Measurements from ENCODE around the gene IL2RG.

Gene IL2RG

DNA sequence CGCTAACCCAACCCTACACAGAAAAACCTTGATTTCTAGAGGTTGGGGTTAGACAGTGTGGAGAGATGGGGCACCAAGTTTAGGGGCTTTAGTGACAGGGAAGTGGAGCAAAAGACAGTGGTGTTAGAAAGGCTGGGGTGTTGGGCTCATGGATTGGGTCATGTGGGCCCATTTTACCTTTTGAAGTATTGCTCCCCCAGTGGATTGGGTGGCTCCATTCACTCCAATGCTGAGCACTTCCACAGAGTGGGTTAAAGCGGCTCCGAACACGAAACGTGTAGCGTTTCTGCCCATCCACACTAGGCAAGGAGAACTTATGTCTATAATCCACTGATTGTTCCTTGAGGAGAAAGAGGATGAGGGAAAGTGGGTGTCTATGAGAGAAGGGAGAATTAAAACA is 2.3 kb downstream of the IL2RG start:
- no peak overlapping the region for H3K4me3 ChIP-seq (ENCODE audit: low read length)
- DNase-seq (ENCODE audit: low read depth): no peak
- TF ChIP-seq, protein P1, sequence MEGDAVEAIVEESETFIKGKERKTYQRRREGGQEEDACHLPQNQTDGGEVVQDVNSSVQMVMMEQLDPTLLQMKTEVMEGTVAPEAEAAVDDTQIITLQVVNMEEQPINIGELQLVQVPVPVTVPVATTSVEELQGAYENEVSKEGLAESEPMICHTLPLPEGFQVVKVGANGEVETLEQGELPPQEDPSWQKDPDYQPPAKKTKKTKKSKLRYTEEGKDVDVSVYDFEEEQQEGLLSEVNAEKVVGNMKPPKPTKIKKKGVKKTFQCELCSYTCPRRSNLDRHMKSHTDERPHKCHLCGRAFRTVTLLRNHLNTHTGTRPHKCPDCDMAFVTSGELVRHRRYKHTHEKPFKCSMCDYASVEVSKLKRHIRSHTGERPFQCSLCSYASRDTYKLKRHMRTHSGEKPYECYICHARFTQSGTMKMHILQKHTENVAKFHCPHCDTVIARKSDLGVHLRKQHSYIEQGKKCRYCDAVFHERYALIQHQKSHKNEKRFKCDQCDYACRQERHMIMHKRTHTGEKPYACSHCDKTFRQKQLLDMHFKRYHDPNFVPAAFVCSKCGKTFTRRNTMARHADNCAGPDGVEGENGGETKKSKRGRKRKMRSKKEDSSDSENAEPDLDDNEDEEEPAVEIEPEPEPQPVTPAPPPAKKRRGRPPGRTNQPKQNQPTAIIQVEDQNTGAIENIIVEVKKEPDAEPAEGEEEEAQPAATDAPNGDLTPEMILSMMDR (conservative IDR thresholded peaks at IDR 0.05; ENCODE audit: low read length): no peak

DNA sequence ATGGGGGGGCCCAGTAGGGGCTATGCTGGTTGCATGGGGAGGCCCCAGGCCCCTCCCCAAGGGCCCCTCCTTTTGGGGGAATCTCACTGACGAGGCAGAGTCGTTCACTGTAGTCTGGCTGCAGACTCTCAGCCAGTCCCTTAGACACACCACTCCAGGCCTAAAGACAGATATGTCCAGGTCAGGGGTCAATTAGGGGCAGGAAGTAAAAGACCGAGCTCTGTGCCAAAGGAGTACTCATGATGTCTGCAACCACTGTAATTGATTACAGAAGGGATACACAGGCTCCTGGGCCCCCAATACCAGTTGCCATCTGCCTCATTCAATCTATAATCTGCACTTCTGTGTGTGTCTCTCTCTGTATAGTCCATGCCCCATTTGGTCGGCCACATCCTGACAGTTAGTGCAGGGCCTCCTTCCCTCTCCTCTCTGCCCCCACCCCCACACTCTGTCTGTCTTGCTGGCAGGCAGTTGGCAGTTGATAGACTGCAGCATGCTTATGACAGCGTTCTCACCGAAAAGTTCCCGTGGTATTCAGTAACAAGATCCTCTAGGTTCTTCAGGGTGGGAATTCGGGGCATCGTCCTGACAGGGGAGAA is 3.5 kb downstream of the IL2RG start:
- TF ChIP-seq, protein P1 (conservative IDR thresholded peaks at IDR 0.05; ENCODE audit: low read length): no peak
- H3K4me3 ChIP-seq (ENCODE audit: low read length): no peak overlapping the region
- no peak for DNase-seq (ENCODE audit: low read depth)

DNA sequence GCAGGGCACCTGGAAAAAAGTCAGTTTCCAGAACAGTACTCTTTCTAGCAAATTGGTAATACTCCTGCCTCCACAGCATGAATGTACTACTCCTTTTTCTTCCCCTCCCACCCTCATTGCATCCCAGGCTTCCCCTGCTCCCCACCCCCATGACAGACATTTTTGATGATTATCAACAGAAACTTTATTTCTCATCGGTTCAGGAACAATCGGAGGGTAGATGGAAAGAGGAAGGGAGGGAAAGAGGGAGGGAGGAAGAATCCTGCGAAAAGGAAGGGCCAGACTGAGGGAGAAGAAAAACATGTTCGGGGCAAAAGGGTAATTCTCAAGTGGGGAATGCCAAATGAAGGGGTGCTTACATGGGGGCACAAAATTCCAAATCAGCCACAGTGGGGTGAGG is 4.1 kb downstream of the IL2RG start:
- TF ChIP-seq, protein P1 (conservative IDR thresholded peaks at IDR 0.05; ENCODE audit: low read length): no peak
- no peak overlapping the region for H3K4me3 ChIP-seq (ENCODE audit: low read length)
- DNase-seq (ENCODE audit: low read depth): no peak

DNA sequence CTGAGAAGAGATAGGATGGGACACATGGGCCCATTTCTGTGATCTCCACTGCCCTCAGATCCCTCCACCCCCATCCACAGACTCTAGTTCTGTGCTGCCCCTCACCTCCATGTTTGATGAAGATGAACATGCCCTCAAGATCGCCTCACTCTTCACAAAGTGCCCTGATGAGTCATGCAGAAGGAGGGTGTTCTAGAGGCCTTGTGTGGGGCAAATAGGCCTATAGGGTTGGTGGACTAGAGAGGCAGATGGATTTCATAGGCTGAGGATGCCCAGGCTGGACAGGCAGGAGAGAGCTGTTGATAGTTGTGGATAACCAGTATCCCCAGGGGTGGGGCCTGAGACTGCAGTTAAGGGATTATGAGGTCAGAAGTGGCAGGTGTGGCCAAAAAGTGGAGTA is 5.0 kb downstream of the IL2RG start, which contains the start of gene CXorf65:
Gene CXorf65 (minus strand): TSS at position 314 of the 400 bp plus-strand sequence. CDS start 184 bp downstream, at position 130.
- TF ChIP-seq, protein P1 (conservative IDR thresholded peaks at IDR 0.05; ENCODE audit: low read length): no peak
- DNase-seq (ENCODE audit: low read depth): no peak
- no peak within 1 kb of the TSS for H3K4me3 ChIP-seq (ENCODE audit: low read length)

DNA sequence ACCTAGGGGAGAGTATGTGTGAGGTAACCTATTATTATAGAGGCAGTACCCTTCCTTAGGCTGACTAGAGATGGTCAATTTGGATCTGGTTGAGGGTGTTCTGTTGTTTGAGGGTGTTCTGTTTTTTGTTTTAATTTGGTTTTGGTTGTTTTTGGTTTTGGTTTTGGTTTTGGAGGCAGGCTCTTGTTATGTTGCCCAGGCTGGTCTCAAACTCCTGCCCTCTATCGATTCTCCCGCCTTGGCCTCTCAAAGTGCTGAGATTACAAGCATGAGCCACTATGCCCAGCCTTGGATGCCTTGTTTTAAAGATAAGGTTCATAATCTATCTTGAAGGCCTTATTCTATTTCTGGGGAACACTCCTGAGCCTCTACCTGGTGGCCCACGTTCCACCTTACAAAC is 5.7 kb downstream of the IL2RG start:
- TF ChIP-seq, protein P1 (conservative IDR thresholded peaks at IDR 0.05; ENCODE audit: low read length): no peak
- no peak overlapping the region for H3K4me3 ChIP-seq (ENCODE audit: low read length)
- DNase-seq (ENCODE audit: low read depth): no peak

DNA sequence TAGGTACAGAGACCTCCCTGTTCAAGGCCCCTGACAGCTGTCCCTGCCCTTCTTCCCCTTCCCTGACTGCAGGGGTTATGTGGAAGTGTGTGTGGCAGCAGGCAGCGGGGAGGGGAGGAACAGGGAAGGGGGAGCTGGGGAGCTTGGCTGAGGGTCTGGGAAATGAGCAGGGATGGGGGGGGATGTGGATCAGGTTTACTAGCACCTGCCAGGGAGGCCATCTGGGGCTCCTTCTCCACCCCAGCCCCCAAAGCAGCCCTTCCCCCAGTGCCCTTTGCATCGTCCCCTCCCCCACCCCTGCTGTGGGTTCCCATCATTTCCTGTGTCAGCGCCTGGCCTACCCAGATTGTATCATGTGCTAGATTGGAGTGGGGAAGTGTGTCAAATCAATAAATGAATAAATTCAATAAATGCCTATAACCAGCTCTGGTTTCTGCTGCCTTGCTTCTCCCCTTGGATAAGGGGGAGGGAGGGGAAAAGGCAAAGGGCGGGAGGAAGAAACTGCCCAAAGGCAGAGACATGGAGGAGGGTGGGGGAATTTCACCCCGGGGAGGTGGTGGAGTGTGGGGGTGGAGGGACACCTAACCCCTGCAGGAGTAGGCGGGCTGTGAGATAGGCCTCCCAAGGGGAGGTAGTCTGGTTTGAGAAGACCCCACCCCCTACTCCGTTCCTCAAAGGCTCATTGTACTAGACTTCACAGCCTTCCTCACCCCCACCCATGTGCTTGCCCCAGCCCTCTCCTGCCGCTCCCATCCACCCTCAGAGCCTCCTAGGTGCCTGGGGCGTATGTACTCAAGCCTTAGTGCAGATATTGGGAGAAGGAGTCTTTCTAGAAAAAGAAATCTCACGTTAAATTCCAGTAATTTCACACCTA is 8.0 kb downstream of the IL2RG start:
- DNase-seq (ENCODE audit: low read depth): no peak
- H3K4me3 ChIP-seq (ENCODE audit: low read length): no peak overlapping the region
- TF ChIP-seq, protein P1 (conservative IDR thresholded peaks at IDR 0.05; ENCODE audit: low read length): no peak

DNA sequence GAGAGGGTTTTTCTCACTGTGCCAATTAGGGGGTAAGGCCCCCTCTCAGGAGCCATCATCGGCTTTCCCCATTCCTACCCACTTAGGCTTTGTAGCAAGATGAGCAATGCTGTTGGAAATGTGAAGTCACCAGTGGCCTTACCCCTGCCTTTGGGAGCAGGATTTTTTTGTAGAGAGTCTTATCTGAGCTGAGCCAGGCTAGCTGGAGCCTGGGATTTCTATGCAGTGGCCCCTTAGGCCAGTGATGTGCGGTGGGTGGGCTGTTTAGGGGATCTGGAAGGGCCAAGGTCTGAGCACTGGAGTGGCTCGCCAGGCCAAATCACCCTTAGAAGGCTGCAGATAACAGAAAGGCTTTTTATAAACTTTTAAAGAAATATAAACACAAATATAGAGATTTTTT is 9.1 kb downstream of the IL2RG start:
- H3K4me3 ChIP-seq (ENCODE audit: low read length): no peak overlapping the region
- DNase-seq (ENCODE audit: low read depth): no peak

More for the DNA sequence above, 9.1 kb downstream of the IL2RG start:
- TF ChIP-seq, protein P1 (conservative IDR thresholded peaks at IDR 0.05; ENCODE audit: low read length): no peak

All from AG10803 (cell line).